ENCODE data around the gene SEZ6L2. TPM values are rescaled to one million over a fixed set of nuclear protein-coding genes. Genes with fewer than 3 reads are reported as not detected.
A peak's percentile ranks its signal among the peaks of the same experiment; 100 is the strongest.

Gene SEZ6L2
- total and polyA plus RNA-seq, 2 of the 13 experiments (the other 11 are each of a cell fraction or from before 2014, with no cell fraction given): 14.9 to 16.9 TPM

DNA sequence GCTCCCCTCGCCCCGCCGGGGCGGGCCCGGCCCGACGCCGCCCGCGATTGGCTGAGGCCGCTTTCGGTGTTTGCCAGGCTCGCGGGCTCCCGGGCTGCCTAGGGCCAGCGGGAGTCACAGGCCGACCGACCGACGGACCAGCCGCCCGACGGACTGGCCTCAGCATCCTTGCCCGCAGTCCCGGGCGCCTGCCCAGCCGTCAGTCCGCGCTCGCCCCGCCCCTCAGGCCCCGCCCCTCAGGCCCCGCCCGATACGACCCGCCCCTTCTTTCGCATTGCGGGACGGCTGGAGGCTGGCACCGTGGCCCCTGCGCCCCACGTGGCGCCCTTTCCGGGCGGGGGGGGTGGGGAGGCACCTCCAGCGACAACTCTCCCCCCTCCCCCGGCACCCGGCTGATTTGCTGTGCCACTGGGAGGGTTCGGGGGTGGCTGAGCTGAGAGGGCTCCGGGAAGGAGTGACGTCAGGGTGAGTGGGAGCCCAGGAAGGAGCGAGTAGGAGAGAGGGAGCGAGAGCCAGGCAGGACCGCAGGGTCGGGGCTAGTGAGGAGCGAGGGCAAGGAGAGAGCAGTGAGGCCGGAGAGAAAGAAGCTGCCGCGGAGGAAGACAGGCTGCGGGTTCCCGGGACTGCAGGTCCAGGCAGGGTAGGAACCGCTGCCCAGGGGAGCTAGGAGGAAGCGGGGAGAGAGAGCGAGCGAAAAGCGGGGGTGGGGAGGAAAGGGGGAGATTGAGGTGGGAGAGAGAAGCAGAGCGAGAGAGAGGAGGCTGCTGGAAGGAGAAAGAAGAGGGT lies 945 bp upstream of the SEZ6L2 start, which contains the start of gene ASPHD1 (continued):
- peak; percentile 90; the same call in 1 of the 2 replicates for TF ChIP-seq ZNF749 (CRISPR knock-in tag; IDR thresholded peaks at IDR 0.05; ENCODE audit: borderline replicate concordance)
- no peak for TF ChIP-seq ZNF605 (CRISPR knock-in tag; IDR thresholded peaks at IDR 0.05)
- TF ChIP-seq, protein P1, sequence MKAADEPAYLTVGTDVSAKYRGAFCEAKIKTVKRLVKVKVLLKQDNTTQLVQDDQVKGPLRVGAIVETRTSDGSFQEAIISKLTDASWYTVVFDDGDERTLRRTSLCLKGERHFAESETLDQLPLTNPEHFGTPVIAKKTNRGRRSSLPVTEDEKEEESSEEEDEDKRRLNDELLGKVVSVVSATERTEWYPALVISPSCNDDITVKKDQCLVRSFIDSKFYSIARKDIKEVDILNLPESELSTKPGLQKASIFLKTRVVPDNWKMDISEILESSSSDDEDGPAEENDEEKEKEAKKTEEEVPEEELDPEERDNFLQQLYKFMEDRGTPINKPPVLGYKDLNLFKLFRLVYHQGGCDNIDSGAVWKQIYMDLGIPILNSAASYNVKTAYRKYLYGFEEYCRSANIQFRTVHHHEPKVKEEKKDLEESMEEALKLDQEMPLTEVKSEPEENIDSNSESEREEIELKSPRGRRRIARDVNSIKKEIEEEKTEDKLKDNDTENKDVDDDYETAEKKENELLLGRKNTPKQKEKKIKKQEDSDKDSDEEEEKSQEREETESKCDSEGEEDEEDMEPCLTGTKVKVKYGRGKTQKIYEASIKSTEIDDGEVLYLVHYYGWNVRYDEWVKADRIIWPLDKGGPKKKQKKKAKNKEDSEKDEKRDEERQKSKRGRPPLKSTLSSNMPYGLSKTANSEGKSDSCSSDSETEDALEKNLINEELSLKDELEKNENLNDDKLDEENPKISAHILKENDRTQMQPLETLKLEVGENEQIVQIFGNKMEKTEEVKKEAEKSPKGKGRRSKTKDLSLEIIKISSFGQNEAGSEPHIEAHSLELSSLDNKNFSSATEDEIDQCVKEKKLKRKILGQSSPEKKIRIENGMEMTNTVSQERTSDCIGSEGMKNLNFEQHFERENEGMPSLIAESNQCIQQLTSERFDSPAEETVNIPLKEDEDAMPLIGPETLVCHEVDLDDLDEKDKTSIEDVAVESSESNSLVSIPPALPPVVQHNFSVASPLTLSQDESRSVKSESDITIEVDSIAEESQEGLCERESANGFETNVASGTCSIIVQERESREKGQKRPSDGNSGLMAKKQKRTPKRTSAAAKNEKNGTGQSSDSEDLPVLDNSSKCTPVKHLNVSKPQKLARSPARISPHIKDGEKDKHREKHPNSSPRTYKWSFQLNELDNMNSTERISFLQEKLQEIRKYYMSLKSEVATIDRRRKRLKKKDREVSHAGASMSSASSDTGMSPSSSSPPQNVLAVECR (CRISPR knock-in tag; IDR thresholded peaks at IDR 0.05; ENCODE audit: borderline replicate concordance): peak; percentile 94
- TF ChIP-seq ZNF101 (CRISPR knock-in tag; IDR thresholded peaks at IDR 0.05; ENCODE audit: borderline replicate concordance, low read depth): no peak
- peak; percentile 76; the same call in 1 of the 2 replicates for TF ChIP-seq NFATC3 (CRISPR knock-in tag; IDR thresholded peaks at IDR 0.05)
- TF ChIP-seq ZNF543 (CRISPR knock-in tag; IDR thresholded peaks at IDR 0.05): peak; percentile 87
- peak; percentile 74; the same call in 1 of the 2 replicates for TF ChIP-seq HDAC1 (CRISPR knock-in tag; IDR thresholded peaks at IDR 0.05)
- 0 out of 2 replicates have a peak, but pooled peaks have one; percentile 27 for TF ChIP-seq KLF15 (CRISPR knock-in tag; IDR thresholded peaks at IDR 0.05; ENCODE audit: borderline replicate concordance)
- TF ChIP-seq FOXC1 (CRISPR knock-in tag; IDR thresholded peaks at IDR 0.05; ENCODE audit: borderline replicate concordance): 0 out of 2 replicates have a peak, but pooled peaks have one; percentile 10
- TF ChIP-seq ZNF737 (CRISPR knock-in tag; IDR thresholded peaks at IDR 0.05; ENCODE audit: borderline replicate concordance): no peak
- TF ChIP-seq HNF4A (CRISPR knock-in tag; IDR thresholded peaks at IDR 0.05): peak; percentile 18; the same call in 1 of the 2 replicates
- no peak for TF ChIP-seq CENPT (CRISPR knock-in tag; IDR thresholded peaks at IDR 0.05; ENCODE audit: low read depth)
- peak; percentile 93; the same call in 1 of the 2 replicates for TF ChIP-seq ZFAT (CRISPR knock-in tag; conservative IDR thresholded peaks at IDR 0.05)
- TF ChIP-seq KAT8 (CRISPR knock-in tag; IDR thresholded peaks at IDR 0.05): peak; percentile 69; the same call in 1 of the 2 replicates
- peak; percentile 46; the same call in 1 of the 2 replicates for TF ChIP-seq ELK4 (CRISPR knock-in tag; IDR thresholded peaks at IDR 0.05; ENCODE audit: borderline replicate concordance)
- TF ChIP-seq NR1H2 (CRISPR knock-in tag; IDR thresholded peaks at IDR 0.05; ENCODE audit: borderline replicate concordance, low read depth): 0 out of 2 replicates have a peak, but pooled peaks have one; percentile 25
- TF ChIP-seq, protein P2, sequence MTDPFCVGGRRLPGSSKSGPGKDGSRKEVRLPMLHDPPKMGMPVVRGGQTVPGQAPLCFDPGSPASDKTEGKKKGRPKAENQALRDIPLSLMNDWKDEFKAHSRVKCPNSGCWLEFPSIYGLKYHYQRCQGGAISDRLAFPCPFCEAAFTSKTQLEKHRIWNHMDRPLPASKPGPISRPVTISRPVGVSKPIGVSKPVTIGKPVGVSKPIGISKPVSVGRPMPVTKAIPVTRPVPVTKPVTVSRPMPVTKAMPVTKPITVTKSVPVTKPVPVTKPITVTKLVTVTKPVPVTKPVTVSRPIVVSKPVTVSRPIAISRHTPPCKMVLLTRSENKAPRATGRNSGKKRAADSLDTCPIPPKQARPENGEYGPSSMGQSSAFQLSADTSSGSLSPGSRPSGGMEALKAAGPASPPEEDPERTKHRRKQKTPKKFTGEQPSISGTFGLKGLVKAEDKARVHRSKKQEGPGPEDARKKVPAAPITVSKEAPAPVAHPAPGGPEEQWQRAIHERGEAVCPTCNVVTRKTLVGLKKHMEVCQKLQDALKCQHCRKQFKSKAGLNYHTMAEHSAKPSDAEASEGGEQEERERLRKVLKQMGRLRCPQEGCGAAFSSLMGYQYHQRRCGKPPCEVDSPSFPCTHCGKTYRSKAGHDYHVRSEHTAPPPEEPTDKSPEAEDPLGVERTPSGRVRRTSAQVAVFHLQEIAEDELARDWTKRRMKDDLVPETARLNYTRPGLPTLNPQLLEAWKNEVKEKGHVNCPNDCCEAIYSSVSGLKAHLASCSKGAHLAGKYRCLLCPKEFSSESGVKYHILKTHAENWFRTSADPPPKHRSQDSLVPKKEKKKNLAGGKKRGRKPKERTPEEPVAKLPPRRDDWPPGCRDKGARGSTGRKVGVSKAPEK (CRISPR knock-in tag; IDR thresholded peaks at IDR 0.05; ENCODE audit: borderline replicate concordance): 0 out of 2 replicates have a peak, but pooled peaks have one; percentile 73
- TF ChIP-seq ZNF260 (CRISPR knock-in tag; IDR thresholded peaks at IDR 0.05; ENCODE audit: borderline replicate concordance, low read depth): no peak
- no peak for TF ChIP-seq EZH2 (conservative IDR thresholded peaks at IDR 0.05; ENCODE audit: low read depth, low read length)
- TF ChIP-seq JUNB (CRISPR knock-in tag; IDR thresholded peaks at IDR 0.05; ENCODE audit: borderline replicate concordance): 0 out of 2 replicates have a peak, but pooled peaks have one; percentile 58

Measured in HepG2 (cell line).